GM19099 (cell line): Measurements from ENCODE around the gene BICRA.

ENCODE experiments used
- POLR2A ChIP-seq: IDR thresholded peaks from 3 replicates; pipeline ENCODE4 v1.6.1; 2011; ENCODE audit warnings: low read depth; ENCODE audit not compliant: insufficient read length; ENCODE audit errors: extremely low read depth

BICRA gene

GRCh38 chr19:47729799-47730520 lies 121.0 kb downstream of the BICRA start:
- no peak for TF ChIP-seq POLR2A

- no peak for TF ChIP-seq POLR2A
Measured at GRCh38 chr19:47730521-47730889, 121.6 kb downstream of the BICRA start.

GRCh38 chr19:47730910-47731309 lies 122.0 kb downstream of the BICRA start:
- TF ChIP-seq POLR2A: no peak

GRCh38 chr19:47735131-47735530 lies 126.2 kb downstream of the BICRA start:
- TF ChIP-seq POLR2A: no peak

- TF ChIP-seq POLR2A: no peak
Measured at GRCh38 chr19:47740866-47741519, 132.1 kb downstream of the BICRA start.

- TF ChIP-seq POLR2A: no peak
Measured at GRCh38 chr19:47741544-47742140, 132.7 kb downstream of the BICRA start.

- no peak for TF ChIP-seq POLR2A
Measured at GRCh38 chr19:47742634-47743033, 133.7 kb downstream of the BICRA start.

GRCh38 chr19:47745010-47745901 lies 136.3 kb downstream of the BICRA start, which contains the start of gene NOP53:
TSS of gene NOP53 (plus strand) at chr19:47745546. CDS start at chr19:47745560, 14 bp downstream.
- TF ChIP-seq POLR2A: peak; percentile 95

- no peak for TF ChIP-seq POLR2A
Measured at GRCh38 chr19:47749326-47749725, 140.4 kb downstream of the BICRA start.

GRCh38 chr19:47750752-47751151 lies 141.8 kb downstream of the BICRA start:
- TF ChIP-seq POLR2A: no peak

GRCh38 chr19:47752440-47753211 lies 143.7 kb downstream of the BICRA start:
- TF ChIP-seq POLR2A: no peak
